GM18526 (cell line): ENCODE results near the gene CNN1.

Experiments
- POLR2A ChIP-seq: IDR thresholded peaks from 3 replicates; pipeline ENCODE4 v1.6.1; 2011; ENCODE audit not compliant: insufficient read length; ENCODE audit errors: extremely low read depth

CNN1 gene

GRCh38 chr19:11552666-11553372 is 14.2 kb downstream of the CNN1 start:
- TF ChIP-seq POLR2A: no peak

GRCh38 chr19:11554160-11554559 is 15.5 kb downstream of the CNN1 start:
- no peak for TF ChIP-seq POLR2A

- no peak for TF ChIP-seq POLR2A
Measured at GRCh38 chr19:11555246-11555645, 16.6 kb downstream of the CNN1 start.

- no peak for TF ChIP-seq POLR2A
Measured at GRCh38 chr19:11556634-11557420, 18.2 kb downstream of the CNN1 start.

GRCh38 chr19:11558881-11559828 is 20.5 kb downstream of the CNN1 start, which contains the start of gene ELOF1:
ELOF1 (minus strand) TSS chr19:11559230; CDS start chr19:11554347, 4,883 bp downstream.
- peak; percentile 90 for TF ChIP-seq POLR2A

GRCh38 chr19:11560404-11561051 is 21.9 kb downstream of the CNN1 start:
- no peak for TF ChIP-seq POLR2A

GRCh38 chr19:11563532-11563931 is 24.9 kb downstream of the CNN1 start:
- no peak for TF ChIP-seq POLR2A

GRCh38 chr19:11566164-11566563 is 27.5 kb downstream of the CNN1 start:
- TF ChIP-seq POLR2A: no peak

- TF ChIP-seq POLR2A: no peak
Measured at GRCh38 chr19:11570039-11570462, 31.4 kb downstream of the CNN1 start.

- no peak for TF ChIP-seq POLR2A
Measured at GRCh38 chr19:11574689-11575088, 36.0 kb downstream of the CNN1 start.

- no peak for TF ChIP-seq POLR2A
Measured at GRCh38 chr19:11576227-11576626, 37.6 kb downstream of the CNN1 start.

- no peak for TF ChIP-seq POLR2A
Measured at GRCh38 chr19:11577451-11578257, 39.0 kb downstream of the CNN1 start, which contains the start of gene ACP5. ACP5 (minus strand) TSS chr19:11577645; CDS start chr19:11577317, 328 bp downstream.

GRCh38 chr19:11578258-11579142 is 39.8 kb downstream of the CNN1 start:
- TF ChIP-seq POLR2A: peak; percentile 52
